Astrocyte (in vitro differentiated cells and primary cell): ENCODE results near the gene ULK4. TPM values are rescaled to one million over a fixed set of nuclear protein-coding genes. Genes with fewer than 3 reads are reported as not detected.

Source experiments
- DNase-seq: peaks from one replicate; pipeline ENCODE4 v3.0.0-alpha.2; 2010; ENCODE audit warnings: low read depth
- FAIRE-seq: peaks from 2 replicates; lab custom pipeline; 2011; peaks lifted over from hg19 to GRCh38; lab: Jason Lieb, UNC
- H2AFZ ChIP-seq: 2 replicates; pipeline ENCODE4 v1.6.0; 2012; ENCODE audit warnings: low read depth, low read length, inconsistent platforms
- H3K27ac ChIP-seq: 2 replicates; pipeline ENCODE4 v1.5.1; 2011; ENCODE audit warnings: low read depth, low read length, inconsistent platforms
- H3K27me3 ChIP-seq: 2 replicates; pipeline ENCODE4 v1.6.0; 2011; ENCODE audit warnings: low read length, inconsistent platforms; ENCODE audit not compliant: insufficient read depth
- H3K36me3 ChIP-seq: 2 replicates; pipeline ENCODE4 v1.5.1; 2011; ENCODE audit warnings: low read length, inconsistent platforms; ENCODE audit not compliant: insufficient read depth
- H3K4me1 ChIP-seq: 2 replicates; pipeline ENCODE4 v1.5.1; 2011; ENCODE audit warnings: low read length, inconsistent platforms; ENCODE audit not compliant: insufficient read depth
- H3K4me2 ChIP-seq: 2 replicates; pipeline ENCODE4 v1.6.0; 2012; ENCODE audit warnings: low read length, inconsistent platforms
- H3K4me3 ChIP-seq: 2 replicates; pipeline ENCODE4 v1.5.1; 2011; ENCODE audit warnings: low read depth, mild to moderate bottlenecking, low read length, inconsistent platforms; ENCODE audit not compliant: insufficient read depth
- H3K79me2 ChIP-seq: 2 replicates; pipeline ENCODE4 v1.6.0; 2012; ENCODE audit warnings: mild to moderate bottlenecking, low read length, inconsistent platforms; ENCODE audit not compliant: insufficient read depth
- H3K9ac ChIP-seq: 2 replicates; pipeline ENCODE4 v1.6.0; 2012; ENCODE audit warnings: mild to moderate bottlenecking, low read length, inconsistent platforms
- H3K9me3 ChIP-seq: 2 replicates; pipeline ENCODE4 v1.5.1; 2012; ENCODE audit warnings: low read depth, mild to moderate bottlenecking, low read length, inconsistent platforms; ENCODE audit not compliant: insufficient read depth
- H4K20me1 ChIP-seq: 2 replicates; pipeline ENCODE4 v1.6.0; 2012; ENCODE audit warnings: low read length, inconsistent platforms; ENCODE audit not compliant: insufficient read depth
- H3K27ac Mint-ChIP-seq: one replicate; pipeline ENCODE4 v1.8.0; 2021; ENCODE audit warnings: mild to moderate bottlenecking, mixed read lengths; ENCODE audit not compliant: unreplicated experiment
- H3K27me3 Mint-ChIP-seq: one replicate; pipeline ENCODE4 v1.8.0; 2021; ENCODE audit warnings: low read depth, mixed read lengths; ENCODE audit not compliant: unreplicated experiment
- H3K36me3 Mint-ChIP-seq: one replicate; pipeline ENCODE4 v1.8.0; 2021; ENCODE audit warnings: low read depth, mixed read lengths; ENCODE audit not compliant: unreplicated experiment
- H3K4me1 Mint-ChIP-seq: one replicate; pipeline ENCODE4 v1.8.0; 2021; ENCODE audit warnings: low read depth, mixed read lengths; ENCODE audit not compliant: unreplicated experiment
- H3K4me3 Mint-ChIP-seq: one replicate; pipeline ENCODE4 v1.8.0; 2021; ENCODE audit warnings: mild to moderate bottlenecking, moderate library complexity, mixed read lengths; ENCODE audit not compliant: unreplicated experiment
- H3K9me3 Mint-ChIP-seq: one replicate; pipeline ENCODE4 v1.8.0; 2021; ENCODE audit warnings: mild to moderate bottlenecking, mixed read lengths; ENCODE audit not compliant: unreplicated experiment
- EZH2 ChIP-seq: IDR thresholded peaks from 2 replicates; pipeline ENCODE4 v1.6.1; 2012; ENCODE audit warnings: mild to moderate bottlenecking, low read length, inconsistent platforms; ENCODE audit not compliant: insufficient read depth
- total RNA-seq: library from RNA; stranded (reverse); gene quantifications from 2 replicates; pipeline ENCODE4 v1.2.1, GENCODE V29; 2021
- TF ChIP-seq, protein P1 (sequence below): IDR thresholded peaks from 2 replicates; pipeline ENCODE4 v1.5.1; 2011; ENCODE audit warnings: low read depth, mild to moderate bottlenecking, inconsistent platforms, low read length, moderate library complexity; ENCODE audit not compliant: insufficient read depth

Gene ULK4
- total RNA-seq, 1 donor from 2014 or later = 6.6 TPM

GRCh38 chr3:41708176-41708575 is 253.7 kb downstream of the ULK4 start:
- Mint-ChIP-seq H3K9me3 (peaks cover 10% of the 10 kb centered on the region), H3K27ac (no peak overlapping the region), H3K36me3 (peaks cover 5% of the 10 kb centered on the region), H3K4me1 (peaks cover 16% of the 10 kb centered on the region), H3K27me3 (no peaks in the 10 kb centered on the region), H3K4me3 (no peak overlapping the region)
- Histone ChIP-seq H3K4me1 (peaks cover 10% of the 10 kb centered on the region), H3K9ac (no peak overlapping the region), H3K4me3 (no peak overlapping the region), H2AFZ (no peak overlapping the region), H3K27me3 (no peaks in the 10 kb centered on the region), H3K36me3 (no peaks in the 10 kb centered on the region), H3K9me3 (no peaks in the 10 kb centered on the region), H3K4me2 (no peak overlapping the region), H3K27ac (no peak overlapping the region), H4K20me1 (no peaks in the 10 kb centered on the region), H3K79me2 (no peaks in the 10 kb centered on the region)
- DNase-seq (no peak), FAIRE-seq (no peak)
- TF ChIP-seq, protein P1, sequence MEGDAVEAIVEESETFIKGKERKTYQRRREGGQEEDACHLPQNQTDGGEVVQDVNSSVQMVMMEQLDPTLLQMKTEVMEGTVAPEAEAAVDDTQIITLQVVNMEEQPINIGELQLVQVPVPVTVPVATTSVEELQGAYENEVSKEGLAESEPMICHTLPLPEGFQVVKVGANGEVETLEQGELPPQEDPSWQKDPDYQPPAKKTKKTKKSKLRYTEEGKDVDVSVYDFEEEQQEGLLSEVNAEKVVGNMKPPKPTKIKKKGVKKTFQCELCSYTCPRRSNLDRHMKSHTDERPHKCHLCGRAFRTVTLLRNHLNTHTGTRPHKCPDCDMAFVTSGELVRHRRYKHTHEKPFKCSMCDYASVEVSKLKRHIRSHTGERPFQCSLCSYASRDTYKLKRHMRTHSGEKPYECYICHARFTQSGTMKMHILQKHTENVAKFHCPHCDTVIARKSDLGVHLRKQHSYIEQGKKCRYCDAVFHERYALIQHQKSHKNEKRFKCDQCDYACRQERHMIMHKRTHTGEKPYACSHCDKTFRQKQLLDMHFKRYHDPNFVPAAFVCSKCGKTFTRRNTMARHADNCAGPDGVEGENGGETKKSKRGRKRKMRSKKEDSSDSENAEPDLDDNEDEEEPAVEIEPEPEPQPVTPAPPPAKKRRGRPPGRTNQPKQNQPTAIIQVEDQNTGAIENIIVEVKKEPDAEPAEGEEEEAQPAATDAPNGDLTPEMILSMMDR = no peak
- no peak for TF ChIP-seq EZH2

GRCh38 chr3:41705893-41706292 is 256.0 kb downstream of the ULK4 start:
- H3K4me3 Mint-ChIP-seq = no peak overlapping the region
- Histone ChIP-seq H3K27ac (no peak overlapping the region), H3K36me3 (no peaks in the 10 kb centered on the region), H3K27me3 (no peaks in the 10 kb centered on the region), H3K9me3 (no peaks in the 10 kb centered on the region), H3K4me3 (no peak overlapping the region), H3K4me2 (no peak overlapping the region), H3K9ac (no peak overlapping the region), H3K4me1 (peaks cover 2% of the 10 kb centered on the region), H4K20me1 (no peaks in the 10 kb centered on the region), H3K79me2 (no peaks in the 10 kb centered on the region), H2AFZ (no peak overlapping the region)
- peaks cover 9% of the 10 kb centered on the region for H3K9me3 Mint-ChIP-seq
- H3K27me3 Mint-ChIP-seq = no peaks in the 10 kb centered on the region
- DNase-seq = no peak
- peaks cover 5% of the 10 kb centered on the region for H3K36me3 Mint-ChIP-seq
- no peak for FAIRE-seq
- TF ChIP-seq, protein P1 = no peak
- TF ChIP-seq EZH2 = no peak
- peaks cover 9% of the 10 kb centered on the region for H3K4me1 Mint-ChIP-seq
- no peak overlapping the region for H3K27ac Mint-ChIP-seq

GRCh38 chr3:41701191-41701698 is 260.7 kb downstream of the ULK4 start:
- peak; percentile 13 for FAIRE-seq

More at GRCh38 chr3:41701191-41701698, 260.7 kb downstream of the ULK4 start:
- Mint-ChIP-seq H3K36me3 (no peaks in the 10 kb centered on the region), H3K27me3 (no peaks in the 10 kb centered on the region), H3K4me1 (peaks cover 9% of the 10 kb centered on the region), H3K4me3 (no peak overlapping the region), H3K9me3 (no peaks in the 10 kb centered on the region), H3K27ac (no peak overlapping the region)
- Histone ChIP-seq H3K27me3 (no peaks in the 10 kb centered on the region), H3K9ac (no peak overlapping the region), H3K4me2 (no peak overlapping the region), H3K27ac (no peak overlapping the region), H3K4me1 (no peaks in the 10 kb centered on the region), H3K79me2 (no peaks in the 10 kb centered on the region), H2AFZ (no peak overlapping the region), H3K36me3 (no peaks in the 10 kb centered on the region), H3K4me3 (no peak overlapping the region), H4K20me1 (no peaks in the 10 kb centered on the region), H3K9me3 (no peaks in the 10 kb centered on the region)
- TF ChIP-seq EZH2 = no peak
- TF ChIP-seq, protein P1 = no peak
- no peak for DNase-seq
